SK-N-SH (cell line): ENCODE data around the gene GPR137.

ENCODE experiments used
- CTCF ChIP-seq: fragments of 200-600 bp; sonication (generic); IDR thresholded peaks from 2 replicates; pipeline ENCODE4 v1.6.1; 2017; ENCODE audit warnings: antibody characterized with exemption, mild to moderate bottlenecking, moderate library complexity
- EP300 ChIP-seq, 2 experiments: IDR thresholded peaks; 2 replicates each; pipeline versions ENCODE4 v1.4.0 to v1.6.1; 2012; ENCODE audit warnings: borderline replicate concordance in 1 of 2, low read depth in 1 of 2, low read length in 1 of 2
- GABPA ChIP-seq: IDR thresholded peaks from 2 replicates; pipeline ENCODE4 v1.4.0; 2012; ENCODE audit warnings: low read depth, mild to moderate bottlenecking
- GATA2 ChIP-seq: sonication (generic); formaldehyde crosslinking; IDR thresholded peaks from 2 replicates; pipeline ENCODE4 v1.5.0; 2020; ENCODE audit warnings: mild to moderate bottlenecking, missing genetic modification reagents
- JUND ChIP-seq: IDR thresholded peaks from 2 replicates; pipeline ENCODE4 v1.4.0; 2012
- POLR2AphosphoS5 ChIP-seq: IDR thresholded peaks from 2 replicates; pipeline ENCODE4 v1.6.1; 2012; ENCODE audit warnings: low read depth, low read length
- REST ChIP-seq: IDR thresholded peaks from 2 replicates; pipeline ENCODE4 v1.6.1; 2012; ENCODE audit warnings: mild to moderate bottlenecking, low read depth, low read length, moderate library complexity
- SIN3A ChIP-seq: IDR thresholded peaks from 2 replicates; pipeline ENCODE4 v1.6.1; 2012; ENCODE audit warnings: low read depth, mild to moderate bottlenecking, low read length, moderate library complexity, borderline replicate concordance
- SMC3 ChIP-seq: IDR thresholded peaks from 2 replicates; pipeline ENCODE4 v1.6.1; 2012; ENCODE audit warnings: low read depth, low read length, improper control_type of control experiment
- USF2 ChIP-seq: fragments of 150-350 bp; IDR thresholded peaks from 2 replicates; pipeline ENCODE4 v1.6.1; 2017; ENCODE audit warnings: antibody characterized with exemption, low read length, low read depth, borderline replicate concordance
- ZBTB33 ChIP-seq: IDR thresholded peaks from 2 replicates; pipeline ENCODE4 v1.4.0; 2012; ENCODE audit warnings: low read depth, borderline replicate concordance

- TF ChIP-seq CTCF (no peak), EP300 (IDR thresholded peaks at IDR 0.05; ENCODE audit: borderline replicate concordance in 1 of 2, low read depth in 1 of 2, low read length in 1 of 2) (no peak), GABPA (no peak), POLR2AphosphoS5 (no peak), SMC3 (no peak), GATA2 (CRISPR knock-in tag) (no peak), JUND (no peak), USF2 (no peak), SIN3A (no peak), REST (no peak), ZBTB33 (no peak)
Observed at GRCh38 chr11:64249563-64250414, 35.9 kb upstream of the GPR137 start.
